GM12878 (cell line): ENCODE measurements around the gene SNRPD2. TPM values are rescaled to one million over a fixed set of nuclear protein-coding genes. Genes with fewer than 3 reads are reported as not detected.
"Not testable (repeated sequence)": the region's sequence is repeated elsewhere in the genome, so short reads cannot be mapped to it uniquely, and the experiment has no call there.

Experiments
- ATAC-seq: fragments of 200-7000 bp; cut with Tn5 transposase; 3 replicates; pipeline ENCODE4 v1.9.1; 2020; ENCODE audit warnings: mild to moderate bottlenecking, moderate library complexity
- BruUV-seq: library from RNA; stranded (reverse); fragments of 400-500 nt; replicated peaks from 2 replicates; lab custom pipeline; 2021; lab: Mats Ljungman, UMichigan
- CTCF ChIA-PET: fragments of 300-600 bp; sonication (Branson Sonifier 250); formaldehyde crosslinking; extraction: SDS; loops from one replicate; lab custom pipeline; 2021; ENCODE audit warnings: inconsistent platforms; lab: Yijun Ruan, JAX
- POLR2A ChIA-PET: fragments of 350-600 bp; formaldehyde crosslinking; extraction: SDS; loops from one replicate; lab custom pipeline; 2021; ENCODE audit warnings: inconsistent platforms; lab: Charles Lee
- RAD21 ChIA-PET: fragments of 300-600 bp; sonication (Branson Sonifier 250); formaldehyde crosslinking; loops from one replicate; lab custom pipeline; 2023; ENCODE audit warnings: antibody characterized with exemption; ENCODE audit not compliant: unreplicated experiment; lab: Charles Lee
- SMC1A ChIA-PET: fragments of 300-600 bp; sonication (Branson Sonifier 250); formaldehyde crosslinking; loops from one replicate; lab custom pipeline; 2023; ENCODE audit not compliant: unreplicated experiment, uncharacterized antibody; lab: Charles Lee
- DNase-seq: peaks from one replicate; pipeline ENCODE4 v3.0.0-alpha.2; 2011; ENCODE audit warnings: low read depth, low spot score
- FAIRE-seq: peaks from 3 replicates; lab custom pipeline; 2011; peaks lifted over from hg19 to GRCh38; lab: Jason Lieb, UNC
- H2AFZ ChIP-seq: 2 replicates; pipeline ENCODE4 v1.6.0; 2011; ENCODE audit warnings: low read depth, low read length, control low read depth; ENCODE audit not compliant: control insufficient read depth
- H3K27ac ChIP-seq: 2 replicates; pipeline ENCODE4 v1.5.1; 2011; ENCODE audit warnings: control low read depth; ENCODE audit not compliant: control insufficient read depth, insufficient read depth
- H3K27me3 ChIP-seq, 2 experiments: replicated peaks in 1 of 2; 2 replicates each; pipeline versions ENCODE4 v1.6.0 to v1.6.1; 2011; ENCODE audit warnings: low read length in 1 of 2; ENCODE audit not compliant: control insufficient read depth in 2 of 2, insufficient read depth in 2 of 2
- H3K36me3 ChIP-seq, 2 experiments: 2 replicates each; pipeline ENCODE4 v1.5.1; 2011; ENCODE audit warnings: low read length in 1 of 2; ENCODE audit not compliant: control insufficient read depth in 2 of 2, insufficient read depth in 2 of 2
- H3K4me1 ChIP-seq: 2 replicates; pipeline ENCODE4 v1.6.1; 2011; ENCODE audit warnings: mild to moderate bottlenecking, low read length, moderate library complexity, mixed read lengths; ENCODE audit not compliant: control insufficient read depth, insufficient read depth
- H3K4me2 ChIP-seq: 2 replicates; pipeline ENCODE4 v1.6.0; 2011; ENCODE audit warnings: control low read depth; ENCODE audit not compliant: control insufficient read depth, insufficient read depth
- H3K4me3 ChIP-seq: fragments of 200-600 bp; sonication (generic); 2 replicates; pipeline ENCODE4 v1.5.1; 2016
- H3K79me2 ChIP-seq: 2 replicates; pipeline ENCODE4 v1.6.0; 2011; ENCODE audit warnings: low read length; ENCODE audit not compliant: control insufficient read depth, insufficient read depth
- H3K9ac ChIP-seq: 2 replicates; pipeline ENCODE4 v1.8.0; 2011; ENCODE audit warnings: low read length, control low read depth, mixed read lengths; ENCODE audit not compliant: control insufficient read depth, insufficient read depth
- H3K9me3 ChIP-seq: replicated peaks from 3 replicates; pipeline ENCODE4 v1.5.1; 2011; ENCODE audit warnings: mild to moderate bottlenecking, low read length; ENCODE audit not compliant: control insufficient read depth, insufficient read depth
- H4K20me1 ChIP-seq: 2 replicates; pipeline ENCODE4 v1.6.0; 2011; ENCODE audit not compliant: control insufficient read depth, insufficient read depth
- CHD1 ChIP-seq: IDR thresholded peaks from 2 replicates; pipeline ENCODE4 v1.6.1; 2012; ENCODE audit warnings: low read depth, low read length, improper control_type of control experiment
- EED ChIP-seq: sonication (generic); IDR thresholded peaks from 2 replicates; pipeline ENCODE4 v1.6.1; 2016; ENCODE audit warnings: antibody characterized with exemption, low read depth
- EP300 ChIP-seq, 2 experiments: fragments of 150-350 bp in 1 of 2; IDR thresholded peaks; 2 replicates each; pipeline ENCODE4 v1.6.1; 2011 to 2012; ENCODE audit warnings: low read depth in 2 of 2, low read length in 2 of 2, borderline replicate concordance in 1 of 2, improper control_type of control experiment in 1 of 2, inconsistent platforms in 1 of 2; ENCODE audit not compliant: control insufficient read depth in 1 of 2
- ETV6 ChIP-seq, 2 experiments: fragments of 450-650 bp in 1 of 2; IDR thresholded peaks in 1 of 2; conservative IDR thresholded peaks in 1 of 2; 2 replicates each; pipeline ENCODE4 v1.6.1; 2014; ENCODE audit warnings: antibody characterized with exemption in 1 of 2, borderline replicate concordance in 1 of 2, low read depth in 1 of 2, mild to moderate bottlenecking in 1 of 2, moderate library complexity in 1 of 2
- TARDBP ChIP-seq: IDR thresholded peaks from 2 replicates; pipeline ENCODE4 v1.6.1; 2016; ENCODE audit warnings: borderline replicate concordance
- ZNF622 ChIP-seq: fragments of 450-650 bp; IDR thresholded peaks from 2 replicates; pipeline ENCODE4 v1.6.1; 2017; ENCODE audit warnings: mild to moderate bottlenecking, inconsistent platforms
- WGBS: methylation state at CpG from one replicate; pipeline ENCODE4 v1.1.6; 2016; ENCODE audit warnings: low lambda C conversion rate; ENCODE audit not compliant: insufficient replicate concordance, insufficient coverage; ENCODE audit errors: missing lambda C conversion rate; 5-methylcytosine and 5-hydroxymethylcytosine counted together
- in situ Hi-C: fragments of 300-500 bp; cut with MboI; formaldehyde crosslinking; loops from 9 replicates; pipeline ENCODE4 v1.14.3; 2018; ENCODE audit warnings: mixed read lengths
- intact Hi-C: fragments of 100-400 bp; cut with micrococcal nuclease; formaldehyde crosslinking; loops from one replicate; pipeline ENCODE4 v1.14.2; 2022; ENCODE audit not compliant: unreplicated experiment
- polyA plus RNA-seq, 11 experiments: library from polyadenylated mRNA; depleted of rRNA in 4 of 11; unstranded in 6 of 11; stranded (reverse) in 5 of 11; fragments of >200 nt; fragmentation: Nextera tagmentation in 4 of 11; fragmentation: Illumina TruSeq in 1 of 11; extraction: Ambion mirVana in 4 of 11; extraction: Trizol in 1 of 11; gene quantifications; 1 replicate in 1 of 11; 2 replicates in 10 of 11; pipeline versions ENCODE4 v1.2.1 to v1.2.3, GENCODE V29; 2011 to 2016; ENCODE audit warnings: inconsistent platforms in 2 of 11, missing spikeins in 2 of 11, low read depth in 1 of 11
- total RNA-seq, 4 experiments: library from RNA; depleted of rRNA in 3 of 4; stranded (reverse); fragments of >200 nt in 3 of 4; fragmentation: Illumina TruSeq in 1 of 4; extraction: Trizol in 1 of 4; gene quantifications; 2 replicates each; pipeline versions ENCODE4 v1.2.1 to v1.2.3, GENCODE V29; 2013 to 2021
- TF ChIP-seq, protein P1 (sequence below): IDR thresholded peaks from 2 replicates; pipeline ENCODE4 v1.6.1; 2012; ENCODE audit warnings: low read depth, low read length, improper control_type of control experiment
- TF ChIP-seq, protein P2 (sequence below): fragments of 450-650 bp; IDR thresholded peaks from 2 replicates; pipeline ENCODE4 v1.6.1; 2016; ENCODE audit warnings: mild to moderate bottlenecking

SNRPD2 gene
- total and polyA plus RNA-seq, 10 of the 15 experiments (the other 5 are each of a cell fraction or from before 2014, with no cell fraction given), result 526 to 3,621 (median 951) TPM

DNA sequence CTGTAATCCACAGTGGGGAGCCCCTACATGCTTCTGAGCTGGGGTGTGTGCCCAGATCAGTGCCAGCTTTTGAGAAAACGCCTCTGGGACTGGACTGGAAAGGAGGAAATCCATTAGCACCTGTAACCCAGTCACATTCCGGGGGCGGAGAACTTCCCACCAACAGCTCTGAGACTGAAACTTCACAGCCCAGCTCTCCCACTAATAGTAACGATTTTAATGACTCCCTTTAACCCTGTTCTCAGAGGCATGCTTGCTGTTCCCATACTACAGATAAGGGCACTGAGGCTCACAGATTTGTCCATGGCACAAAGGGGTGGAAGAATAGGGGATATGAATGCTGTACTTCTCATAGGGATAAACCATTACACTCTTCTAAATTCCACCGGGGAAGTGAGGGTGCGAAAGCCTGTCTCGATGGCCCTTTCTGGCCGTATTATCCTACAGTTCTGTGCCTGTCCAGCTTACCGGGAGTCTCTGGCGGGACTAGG, 38.1 kb upstream of the SNRPD2 start (continued):
- TF ChIP-seq CHD1 (no peak), ETV6 (conservative IDR thresholded peaks at IDR 0.05 in 1 of 2, IDR thresholded peaks at IDR 0.05 in 1 of 2; ENCODE audit: borderline replicate concordance in 1 of 2, low read depth in 1 of 2) (no peak), TARDBP (no peak), EP300 (IDR thresholded peaks at IDR 0.05; ENCODE audit: borderline replicate concordance in 1 of 2, control insufficient read depth in 1 of 2, low read depth in 2 of 2, low read length in 2 of 2) (no peak), EED (peak; percentile 57), ZNF622 (no peak)
- TF ChIP-seq, protein P1, sequence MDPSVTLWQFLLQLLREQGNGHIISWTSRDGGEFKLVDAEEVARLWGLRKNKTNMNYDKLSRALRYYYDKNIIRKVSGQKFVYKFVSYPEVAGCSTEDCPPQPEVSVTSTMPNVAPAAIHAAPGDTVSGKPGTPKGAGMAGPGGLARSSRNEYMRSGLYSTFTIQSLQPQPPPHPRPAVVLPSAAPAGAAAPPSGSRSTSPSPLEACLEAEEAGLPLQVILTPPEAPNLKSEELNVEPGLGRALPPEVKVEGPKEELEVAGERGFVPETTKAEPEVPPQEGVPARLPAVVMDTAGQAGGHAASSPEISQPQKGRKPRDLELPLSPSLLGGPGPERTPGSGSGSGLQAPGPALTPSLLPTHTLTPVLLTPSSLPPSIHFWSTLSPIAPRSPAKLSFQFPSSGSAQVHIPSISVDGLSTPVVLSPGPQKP, result no peak

DNA sequence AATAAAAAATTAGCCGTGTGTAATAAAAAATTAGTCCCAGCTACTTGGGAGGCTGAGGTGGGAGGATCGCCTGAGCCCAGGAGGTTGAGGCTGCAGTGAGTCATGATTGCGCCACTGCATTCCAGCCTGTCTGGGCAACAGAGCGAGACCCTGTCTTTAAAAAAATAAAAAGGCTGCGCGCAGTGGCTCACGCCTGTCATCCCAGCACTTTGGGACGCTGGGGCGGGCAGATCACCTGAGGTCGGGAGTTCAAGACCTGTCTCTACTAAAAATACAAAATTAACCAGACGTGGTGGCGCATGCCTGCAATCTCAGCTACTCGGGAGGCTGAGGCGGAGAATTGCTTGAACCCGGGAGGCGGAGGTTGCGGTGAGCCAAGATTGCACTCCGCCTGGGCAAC, 36.9 kb upstream of the SNRPD2 start:
- RAD21 ChIA-PET, H3K27ac ChIP-seq, in situ Hi-C loops, FAIRE-seq, intact Hi-C loops, H2AFZ ChIP-seq, H3K27me3 ChIP-seq, H4K20me1 ChIP-seq, H3K9me3 ChIP-seq, H3K4me1 ChIP-seq, BruUV-seq, H3K9ac ChIP-seq, H3K36me3 ChIP-seq, DNase-seq, ATAC-seq: not testable (repeated sequence)
- H3K79me2 ChIP-seq, result peaks cover 71% of the 10 kb centered on the region
- ChIA-PET SMC1A (interaction anchor here (2.2 to 2.9 kb wide), 2 partner anchors 12 to 37 kb away, joined by 11 to 35 read pairs; partner anchors contain the start of genes QPCTL and SNRPD2), CTCF (interaction anchor here (1.9 kb wide), 1 partner anchor 71 kb away, joined by 5 read pairs; no protein-coding TSS in a partner anchor), POLR2A (interaction anchor here (3.8 kb wide), 1 partner anchor 11 kb away, joined by 58 read pairs; no protein-coding TSS in a partner anchor)
- H3K4me3 ChIP-seq, result peak overlapping the region; percentile 60; the same call in 1 of the 2 replicates
- 98% methylated on average over 18 of the region's 18 CpGs for whole genome bisulfite sequencing
- TF ChIP-seq, protein P2, sequence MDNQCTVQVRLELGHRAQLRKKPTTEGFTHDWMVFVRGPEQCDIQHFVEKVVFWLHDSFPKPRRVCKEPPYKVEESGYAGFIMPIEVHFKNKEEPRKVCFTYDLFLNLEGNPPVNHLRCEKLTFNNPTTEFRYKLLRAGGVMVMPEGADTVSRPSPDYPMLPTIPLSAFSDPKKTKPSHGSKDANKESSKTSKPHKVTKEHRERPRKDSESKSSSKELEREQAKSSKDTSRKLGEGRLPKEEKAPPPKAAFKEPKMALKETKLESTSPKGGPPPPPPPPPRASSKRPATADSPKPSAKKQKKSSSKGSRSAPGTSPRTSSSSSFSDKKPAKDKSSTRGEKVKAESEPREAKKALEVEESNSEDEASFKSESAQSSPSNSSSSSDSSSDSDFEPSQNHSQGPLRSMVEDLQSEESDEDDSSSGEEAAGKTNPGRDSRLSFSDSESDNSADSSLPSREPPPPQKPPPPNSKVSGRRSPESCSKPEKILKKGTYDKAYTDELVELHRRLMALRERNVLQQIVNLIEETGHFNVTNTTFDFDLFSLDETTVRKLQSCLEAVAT, result peak; percentile 76; the same call in 1 of the 2 replicates
- H3K4me2 ChIP-seq, result peak overlapping the region; percentile 31

DNA sequence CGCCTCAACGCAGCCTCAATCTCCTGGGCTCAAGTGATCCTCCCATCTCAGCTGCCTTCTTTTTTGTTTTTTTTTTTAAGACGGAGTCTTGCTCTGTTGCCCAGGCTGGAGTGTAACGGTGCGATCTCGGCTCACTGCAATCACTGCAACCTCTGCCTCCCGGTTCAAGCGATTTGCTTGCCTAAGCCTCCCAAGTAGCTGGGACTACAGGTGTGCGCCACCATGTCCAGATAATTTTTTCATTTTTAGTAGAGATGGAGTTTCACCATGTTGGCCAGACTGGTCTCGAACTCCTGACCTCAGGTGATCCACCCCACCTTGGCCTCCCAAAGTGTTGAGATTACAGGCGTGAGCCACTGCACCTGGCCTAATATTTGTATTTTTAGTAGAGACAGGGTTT, 28.3 kb upstream of the SNRPD2 start:
- intact Hi-C loops, H4K20me1 ChIP-seq, H3K4me3 ChIP-seq, BruUV-seq, DNase-seq, FAIRE-seq, H3K9ac ChIP-seq, H2AFZ ChIP-seq, H3K9me3 ChIP-seq, in situ Hi-C loops, H3K27me3 ChIP-seq, H3K27ac ChIP-seq, ATAC-seq, H3K4me2 ChIP-seq: not testable (repeated sequence)
- H3K4me1 ChIP-seq, result peaks cover 13% of the 10 kb centered on the region
- SMC1A ChIA-PET, result interaction anchor here (1.3 kb wide), 1 partner anchor 10 kb away, joined by 5 read pairs; no protein-coding TSS in a partner anchor
- RAD21 ChIA-PET, result interaction anchor here (0.7 kb wide), 1 partner anchor 8 kb away, joined by 3 read pairs; no protein-coding TSS in a partner anchor
- POLR2A ChIA-PET, result interaction anchor here (1.1 to 5.9 kb wide), 2 partner anchors 10 to 28 kb away, joined by 3 to 58 read pairs; partner anchors contain the start of genes FBXO46 and SNRPD2
- WGBS, result 98% methylated on average over 11 of the region's 11 CpGs
- CTCF ChIA-PET, result interaction anchor here (1.0 to 1.8 kb wide), 2 partner anchors 10 to 30 kb away, joined by 4 to 9 read pairs; partner anchors contain the start of gene FBXO46
- H3K79me2 ChIP-seq, result peaks cover 68% of the 10 kb centered on the region
- peaks cover 8 to 25% of the 10 kb centered on the region in 2 experiments for H3K36me3 ChIP-seq
